Hepatocyte (in vitro differentiated cells): Measurements from ENCODE around the gene FECH.

Experiments
- EZH2 ChIP-seq: fragments of 200-600 bp; sonication (generic); IDR thresholded peaks from 2 replicates; pipeline ENCODE4 v1.6.1; 2016; ENCODE audit warnings: antibody characterized with exemption, mild to moderate bottlenecking, borderline replicate concordance
- TF ChIP-seq, protein P1 (sequence below): fragments of 200-600 bp; sonication (generic); IDR thresholded peaks from 2 replicates; pipeline ENCODE4 v1.5.1; 2016; ENCODE audit warnings: antibody characterized with exemption, mild to moderate bottlenecking; ENCODE audit not compliant: poor library complexity

DNA sequence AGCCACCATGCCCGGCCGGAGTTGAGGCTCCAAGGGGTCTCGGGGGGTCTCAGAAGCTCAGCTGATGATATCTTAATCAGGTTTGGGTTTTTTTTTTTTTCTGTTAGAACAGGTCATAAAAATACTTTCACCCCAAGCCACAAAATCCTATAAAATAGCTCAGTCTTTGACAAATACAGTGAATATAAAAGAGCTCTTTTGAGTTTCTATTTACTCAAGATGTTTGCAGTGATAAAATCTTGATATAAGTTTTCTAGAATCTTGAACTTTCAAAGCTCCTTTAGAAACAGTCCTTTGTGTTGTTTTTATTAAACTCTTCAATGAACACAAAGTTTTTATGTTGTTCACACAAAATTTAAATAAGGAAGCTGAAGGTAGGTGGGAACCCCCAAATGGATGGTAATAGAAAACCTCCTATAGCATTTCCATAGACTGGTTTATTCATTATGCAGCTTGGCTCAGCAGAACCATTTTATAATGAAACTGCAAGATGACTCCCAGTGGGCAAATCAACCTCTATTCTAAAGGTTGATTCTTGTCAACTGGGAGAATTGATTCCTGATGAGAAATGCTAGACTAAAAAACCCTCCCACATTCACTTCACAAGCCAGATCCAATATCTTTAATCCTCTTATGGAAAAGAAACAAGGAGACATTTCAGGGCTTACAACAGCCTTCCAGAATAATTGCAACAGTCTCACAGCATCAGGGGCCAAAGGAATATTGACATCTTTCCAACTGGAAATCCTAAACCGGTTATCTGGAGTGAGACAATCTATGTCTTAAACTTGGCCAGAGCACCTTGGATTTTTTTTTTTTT, 48.7 kb upstream of the FECH start:
- TF ChIP-seq EZH2: no peak
- TF ChIP-seq, protein P1, sequence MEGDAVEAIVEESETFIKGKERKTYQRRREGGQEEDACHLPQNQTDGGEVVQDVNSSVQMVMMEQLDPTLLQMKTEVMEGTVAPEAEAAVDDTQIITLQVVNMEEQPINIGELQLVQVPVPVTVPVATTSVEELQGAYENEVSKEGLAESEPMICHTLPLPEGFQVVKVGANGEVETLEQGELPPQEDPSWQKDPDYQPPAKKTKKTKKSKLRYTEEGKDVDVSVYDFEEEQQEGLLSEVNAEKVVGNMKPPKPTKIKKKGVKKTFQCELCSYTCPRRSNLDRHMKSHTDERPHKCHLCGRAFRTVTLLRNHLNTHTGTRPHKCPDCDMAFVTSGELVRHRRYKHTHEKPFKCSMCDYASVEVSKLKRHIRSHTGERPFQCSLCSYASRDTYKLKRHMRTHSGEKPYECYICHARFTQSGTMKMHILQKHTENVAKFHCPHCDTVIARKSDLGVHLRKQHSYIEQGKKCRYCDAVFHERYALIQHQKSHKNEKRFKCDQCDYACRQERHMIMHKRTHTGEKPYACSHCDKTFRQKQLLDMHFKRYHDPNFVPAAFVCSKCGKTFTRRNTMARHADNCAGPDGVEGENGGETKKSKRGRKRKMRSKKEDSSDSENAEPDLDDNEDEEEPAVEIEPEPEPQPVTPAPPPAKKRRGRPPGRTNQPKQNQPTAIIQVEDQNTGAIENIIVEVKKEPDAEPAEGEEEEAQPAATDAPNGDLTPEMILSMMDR: no peak
